Pulmonary artery endothelial cell (primary cell): ENCODE data around the gene CFAP221. TPM values are rescaled to one million over a fixed set of nuclear protein-coding genes. Genes with fewer than 3 reads are reported as not detected.

Experiments used
- DNase-seq: peaks from one replicate; pipeline ENCODE4 v3.0.0-alpha.2; 2011; ENCODE audit warnings: low read depth, low spot score
- total RNA-seq: library from RNA; depleted of rRNA; stranded (reverse); fragments of >200 nt; gene quantifications from 2 replicates; pipeline ENCODE4 v1.2.3, GENCODE V29; 2014

CFAP221 gene
- total RNA-seq, 1 donor from 2014 or later, result not detected

GRCh38 chr2:119698246-119698645 is 154.0 kb downstream of the CFAP221 start:
- DNase-seq, result no peak

DNA sequence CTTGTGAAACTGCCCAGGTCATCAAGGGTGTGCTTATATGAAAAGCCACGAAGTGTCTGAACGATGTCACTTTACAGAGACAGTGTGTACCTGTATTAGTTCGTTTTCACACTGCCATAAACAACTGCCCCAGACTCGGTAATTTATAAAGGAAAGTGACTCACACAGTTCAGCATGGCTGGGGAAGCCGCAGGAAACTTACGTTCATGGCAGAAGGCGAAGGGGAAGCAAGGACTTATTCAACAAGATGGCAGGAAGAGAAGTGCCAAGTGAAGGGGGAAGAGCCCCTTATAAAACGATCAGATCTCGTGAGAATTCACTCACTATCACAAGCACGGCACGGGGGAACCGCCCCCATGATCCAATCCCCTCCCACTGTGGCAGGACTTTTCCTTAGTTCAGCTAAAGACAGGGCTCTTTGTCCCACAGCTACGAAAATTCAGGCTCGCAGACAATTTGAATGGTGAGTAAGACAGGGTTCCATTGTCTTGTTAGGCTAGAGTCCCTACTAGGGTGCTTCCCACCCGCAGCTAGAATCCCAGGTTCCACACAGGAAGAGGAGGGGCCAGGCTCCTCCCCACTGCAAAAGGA is 154.9 kb downstream of the CFAP221 start:
- peak; percentile 15 for DNase-seq

GRCh38 chr2:119700866-119701265 is 156.6 kb downstream of the CFAP221 start:
- no peak for DNase-seq

DNA sequence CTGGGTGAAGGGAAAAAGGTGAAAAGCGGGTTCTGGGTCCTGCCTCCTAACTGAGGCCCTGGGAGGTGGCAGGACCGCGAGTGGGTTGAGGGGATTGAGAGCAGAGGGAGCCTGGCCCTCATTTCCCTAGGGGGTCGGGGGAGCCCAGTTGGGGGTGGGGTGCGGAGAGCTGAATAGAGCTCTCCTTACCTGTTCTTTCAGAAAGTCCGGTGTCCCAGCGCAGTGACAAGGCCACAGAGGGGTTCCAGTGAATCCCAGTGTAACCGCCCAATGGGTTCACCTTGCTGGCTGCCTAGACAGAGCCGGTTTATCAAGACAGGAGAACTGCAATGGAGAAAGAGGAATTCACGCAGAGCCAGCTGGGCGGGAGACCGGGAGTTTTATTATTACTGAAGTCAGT is 157.1 kb downstream of the CFAP221 start:
- no peak for DNase-seq

GRCh38 chr2:119702203-119702917 is 158.1 kb downstream of the CFAP221 start:
- DNase-seq, result no peak

GRCh38 chr2:119702918-119703401 is 158.7 kb downstream of the CFAP221 start:
- peak; percentile 19 for DNase-seq

GRCh38 chr2:119703526-119703925 is 159.3 kb downstream of the CFAP221 start:
- DNase-seq, result no peak

DNA sequence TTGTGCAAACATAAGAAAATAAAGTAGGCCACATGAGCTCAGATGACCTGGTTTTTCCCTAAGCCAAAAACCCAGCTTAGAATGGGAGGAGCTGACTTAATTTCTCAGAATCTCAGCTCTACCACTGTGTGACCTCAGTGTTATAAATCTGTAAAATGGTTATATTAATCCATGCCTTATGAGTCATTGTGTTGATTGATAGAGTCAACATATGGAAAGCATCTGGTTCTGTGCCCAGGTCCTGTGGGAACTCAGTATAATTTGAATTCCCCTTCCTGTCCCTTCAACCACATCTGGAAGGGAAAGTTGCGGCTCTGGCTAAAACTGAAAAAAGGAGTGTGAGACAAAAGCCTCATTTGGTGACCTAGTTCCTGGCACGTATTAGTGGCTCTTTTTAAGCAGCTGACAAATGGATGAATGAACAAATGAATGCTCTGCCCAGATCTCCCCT is 160.4 kb downstream of the CFAP221 start:
- DNase-seq, result no peak

GRCh38 chr2:119706221-119706620 is 162.0 kb downstream of the CFAP221 start:
- DNase-seq, result no peak

Other genes starting within 250 kb of the CFAP221 start
- gene C2orf76, start 177.6 kb upstream of the CFAP221 start, total RNA-seq, result 10.4 and 11.5 TPM in 2 replicates
- gene DBI, start 177.5 kb upstream of the CFAP221 start, total RNA-seq, result 99.0 and 107 TPM in 2 replicates
- gene TMEM37, start 112.6 kb upstream of the CFAP221 start, total RNA-seq, result 0.73 and 2.3 TPM in 2 replicates
- not detected in 2 replicates for gene SCTR, start 20.0 kb upstream of the CFAP221 start, total RNA-seq
- 12.3 and 12.5 TPM in 2 replicates for gene TMEM177, start 134.8 kb downstream of the CFAP221 start, total RNA-seq
- 43.3 and 48.4 TPM in 2 replicates for gene PTPN4, start 215.5 kb downstream of the CFAP221 start, total RNA-seq